OCI-LY7 (cell line): Measurements from ENCODE around the gene DCTN3. TPM values are rescaled to one million over a fixed set of nuclear protein-coding genes. Genes with fewer than 3 reads are reported as not detected.

ENCODE experiments used
- BruUV-seq: library from RNA; stranded (reverse); fragments of 400-500 nt; replicated peaks from 2 replicates; lab custom pipeline; 2021; lab: Mats Ljungman, UMichigan
- CTCF ChIA-PET: fragments of 300-600 bp; sonication (Branson Sonifier 250); formaldehyde crosslinking; loops from one replicate; lab custom pipeline; 2022; ENCODE audit warnings: antibody characterized with exemption; ENCODE audit not compliant: unreplicated experiment; lab: Charles Lee
- POLR2A ChIA-PET: fragments of 300-600 bp; sonication (Branson Sonifier 250); formaldehyde crosslinking; loops from one replicate; lab custom pipeline; 2022; ENCODE audit warnings: antibody characterized with exemption; lab: Charles Lee
- DNase-seq: peaks from one replicate; pipeline ENCODE4 v3.0.0-alpha.2; 2015; ENCODE audit warnings: low spot score
- H2AFZ ChIP-seq: fragments of 200-600 bp; sonication (generic), shearing (Covaris generic); 2 replicates; pipeline ENCODE4 v1.6.1; 2014; ENCODE audit warnings: mild to moderate bottlenecking, antibody characterized with exemption, low read length, moderate library complexity
- H3K27ac ChIP-seq: fragments of 200-600 bp; sonication (generic); 2 replicates; pipeline ENCODE4 v1.5.1; 2014; ENCODE audit warnings: mixed run types, low read depth, mild to moderate bottlenecking, moderate library complexity, low read length, inconsistent platforms; ENCODE audit not compliant: poor library complexity, severe bottlenecking
- H3K36me3 ChIP-seq: fragments of 200-600 bp; sonication (generic); 2 replicates; pipeline ENCODE4 v1.6.1; 2014; ENCODE audit warnings: mild to moderate bottlenecking, antibody characterized with exemption, low read length, moderate library complexity, mixed read lengths; ENCODE audit not compliant: insufficient read depth
- H3K4me1 ChIP-seq: fragments of 200-600 bp; sonication (generic); 2 replicates; pipeline ENCODE4 v1.5.1; 2014; ENCODE audit warnings: mild to moderate bottlenecking, low read length; ENCODE audit not compliant: insufficient read depth, poor library complexity, severe bottlenecking
- H3K4me2 ChIP-seq: fragments of 200-600 bp; sonication (generic); 2 replicates; pipeline ENCODE4 v1.6.1; 2014; ENCODE audit warnings: mild to moderate bottlenecking, low read length
- H3K4me3 ChIP-seq: fragments of 200-600 bp; sonication (generic); 2 replicates; pipeline ENCODE4 v1.5.1; 2014; ENCODE audit warnings: mild to moderate bottlenecking, low read depth, low read length; ENCODE audit not compliant: poor library complexity, severe bottlenecking
- H3K79me2 ChIP-seq: fragments of 200-600 bp; sonication (generic); 2 replicates; pipeline ENCODE4 v1.6.1; 2016; ENCODE audit warnings: low read depth, mild to moderate bottlenecking, low read length, moderate library complexity, mixed read lengths; ENCODE audit not compliant: insufficient read depth
- H3K9me2 ChIP-seq: fragments of 200-600 bp; sonication (generic); 2 replicates; pipeline ENCODE4 v1.6.1; 2016; ENCODE audit warnings: mild to moderate bottlenecking, low read length, mixed read lengths; ENCODE audit not compliant: insufficient read depth
- H3K9me3 ChIP-seq: fragments of 200-600 bp; sonication (generic); 2 replicates; pipeline ENCODE4 v1.6.1; 2014; ENCODE audit warnings: mild to moderate bottlenecking, mixed run types, low read length, mixed read lengths
- H4K20me1 ChIP-seq: fragments of 200-600 bp; sonication (generic); 2 replicates; pipeline ENCODE4 v1.6.1; 2014; ENCODE audit warnings: mild to moderate bottlenecking, antibody characterized with exemption, low read length, moderate library complexity, mixed read lengths; ENCODE audit not compliant: insufficient read depth
- EZH2phosphoT487 ChIP-seq: fragments of 200-600 bp; sonication (generic); IDR thresholded peaks from 2 replicates; pipeline ENCODE4 v1.6.1; 2018; ENCODE audit warnings: low read depth, borderline replicate concordance, mild to moderate bottlenecking, mixed run types, antibody characterized with exemption, low read length, moderate library complexity, mixed read lengths
- intact Hi-C: fragments of 100-400 bp; cut with micrococcal nuclease; formaldehyde crosslinking; loops from one replicate; pipeline ENCODE4 v1.10.0; 2022; ENCODE audit not compliant: unreplicated experiment
- total RNA-seq, 2 experiments: library from RNA; depleted of rRNA in 1 of 2; stranded (reverse); fragments of >200 nt in 1 of 2; shearing (Covaris generic) in 1 of 2; gene quantifications; 2 replicates each; pipeline ENCODE4 v1.2.3, GENCODE V29; 2014 to 2022
- TF ChIP-seq, protein P1 (sequence below): fragments of 200-600 bp; sonication (generic); conservative IDR thresholded peaks from 2 replicates; pipeline ENCODE4 v1.5.1; 2014; ENCODE audit warnings: mild to moderate bottlenecking, antibody characterized with exemption, low read length, moderate library complexity, mixed read lengths

Gene DCTN3
- total RNA-seq, 2 experiments from 2014 or later: 79.7 to 84.2 TPM

DNA sequence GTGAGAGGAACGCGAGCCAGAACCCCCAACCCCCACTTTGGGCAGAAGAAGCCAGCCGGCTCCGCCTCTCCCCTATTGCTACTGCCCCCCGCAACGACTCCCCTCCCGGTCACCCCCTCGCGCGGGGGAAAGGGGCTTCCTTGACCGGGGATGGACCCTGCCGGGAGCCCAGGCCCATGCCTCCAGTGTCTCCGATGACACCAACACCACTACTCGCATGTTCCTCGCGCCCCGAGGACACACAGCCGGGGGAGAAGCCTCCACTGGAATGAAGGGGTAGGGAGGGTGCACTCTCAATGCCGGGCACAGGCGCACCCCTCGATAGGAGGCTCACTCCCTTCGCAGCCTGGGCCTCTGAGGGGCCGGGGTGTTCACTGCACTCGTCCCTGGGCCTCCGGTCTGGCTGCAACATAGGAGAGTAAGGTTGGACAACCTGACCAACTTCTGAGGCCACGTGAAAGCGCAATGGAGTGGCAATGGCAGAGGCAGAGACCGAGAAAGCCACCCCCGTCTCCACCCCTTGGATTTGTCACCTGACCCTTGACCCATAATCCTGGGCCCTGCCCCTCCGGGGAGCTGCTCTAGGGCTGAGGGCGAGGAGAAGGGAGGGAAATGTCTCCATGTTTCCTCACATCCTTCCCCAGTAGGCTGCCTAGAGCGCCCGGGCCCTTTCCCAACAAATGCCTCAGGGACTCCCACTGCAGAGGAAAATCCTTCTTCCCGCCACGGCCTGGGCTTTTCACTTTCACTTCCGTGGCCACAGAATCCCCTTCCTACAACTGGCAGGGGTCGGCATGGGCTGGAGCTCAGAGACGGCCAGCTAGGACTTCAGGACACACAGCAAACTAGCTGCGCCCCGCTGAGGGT is 29.7 kb downstream of the DCTN3 start:
- Histone ChIP-seq H3K27ac (no peak overlapping the region), H4K20me1 (no peaks in the 10 kb centered on the region; the same call in 1 of the 2 replicates), H3K4me1 (no peaks in the 10 kb centered on the region), H3K36me3 (no peaks in the 10 kb centered on the region), H3K79me2 (no peaks in the 10 kb centered on the region), H3K9me3 (no peaks in the 10 kb centered on the region), H3K4me3 (no peak overlapping the region), H3K9me2 (no peaks in the 10 kb centered on the region), H2AFZ (no peak overlapping the region), H3K4me2 (no peak overlapping the region)
- ChIA-PET CTCF (no interaction called here), POLR2A (no interaction called here)
- intact Hi-C loops: no loop called here
- no peak for DNase-seq
- TF ChIP-seq, protein P1, sequence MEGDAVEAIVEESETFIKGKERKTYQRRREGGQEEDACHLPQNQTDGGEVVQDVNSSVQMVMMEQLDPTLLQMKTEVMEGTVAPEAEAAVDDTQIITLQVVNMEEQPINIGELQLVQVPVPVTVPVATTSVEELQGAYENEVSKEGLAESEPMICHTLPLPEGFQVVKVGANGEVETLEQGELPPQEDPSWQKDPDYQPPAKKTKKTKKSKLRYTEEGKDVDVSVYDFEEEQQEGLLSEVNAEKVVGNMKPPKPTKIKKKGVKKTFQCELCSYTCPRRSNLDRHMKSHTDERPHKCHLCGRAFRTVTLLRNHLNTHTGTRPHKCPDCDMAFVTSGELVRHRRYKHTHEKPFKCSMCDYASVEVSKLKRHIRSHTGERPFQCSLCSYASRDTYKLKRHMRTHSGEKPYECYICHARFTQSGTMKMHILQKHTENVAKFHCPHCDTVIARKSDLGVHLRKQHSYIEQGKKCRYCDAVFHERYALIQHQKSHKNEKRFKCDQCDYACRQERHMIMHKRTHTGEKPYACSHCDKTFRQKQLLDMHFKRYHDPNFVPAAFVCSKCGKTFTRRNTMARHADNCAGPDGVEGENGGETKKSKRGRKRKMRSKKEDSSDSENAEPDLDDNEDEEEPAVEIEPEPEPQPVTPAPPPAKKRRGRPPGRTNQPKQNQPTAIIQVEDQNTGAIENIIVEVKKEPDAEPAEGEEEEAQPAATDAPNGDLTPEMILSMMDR: no peak
- no peak for TF ChIP-seq EZH2phosphoT487
- no TSS peak for BruUV-seq

DNA sequence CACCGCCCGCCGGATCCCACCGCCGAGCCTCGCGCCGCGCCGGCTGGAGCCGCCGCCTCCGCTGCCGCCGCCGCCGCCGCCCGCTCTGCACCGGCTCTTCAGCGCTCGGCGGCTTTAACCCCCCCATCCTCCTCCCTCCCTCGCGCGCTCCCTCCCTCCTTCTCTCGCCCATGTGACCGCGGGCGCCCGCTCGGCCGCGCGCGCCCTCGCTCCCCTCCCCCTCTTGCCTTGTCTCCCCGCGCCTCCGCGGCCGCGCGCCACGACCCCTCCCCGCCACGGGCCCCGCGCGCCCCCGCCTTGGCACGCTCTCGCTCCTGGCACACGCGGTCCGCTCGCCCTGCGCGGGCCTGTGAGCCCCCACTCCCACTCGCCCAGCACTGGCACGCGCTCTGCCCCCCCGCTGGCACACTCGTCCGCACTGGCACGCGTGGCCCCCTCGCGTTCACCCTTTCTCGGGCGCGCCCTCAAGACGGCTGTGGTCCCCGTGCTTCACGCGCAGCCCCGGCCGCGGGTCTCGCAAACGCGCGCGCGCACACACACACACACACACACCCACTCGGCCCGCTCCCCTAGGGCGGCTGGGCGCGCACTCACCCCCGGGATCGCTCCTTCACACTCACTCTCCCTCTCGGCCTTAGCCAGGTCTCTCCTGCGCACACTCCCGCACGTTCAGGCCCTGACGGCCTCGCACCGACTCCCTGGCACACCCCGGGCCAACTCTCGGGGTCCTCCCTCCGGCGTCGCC is 30.5 kb downstream of the DCTN3 start, which contains the start of gene CNTFR:
CNTFR (minus strand) TSS at position 89 of the 745 bp plus-strand sequence. CDS start 20,743 bp downstream, outside the sequence.
- Histone ChIP-seq H3K36me3 (no peaks in the 10 kb centered on the region), H4K20me1 (no peaks in the 10 kb centered on the region; the same call in 1 of the 2 replicates), H2AFZ (no peak within 1 kb of the TSS), H3K4me1 (no peaks in the 10 kb centered on the region), H3K27ac (no peak within 1 kb of the TSS), H3K4me3 (no peak within 1 kb of the TSS), H3K9me3 (no peaks in the 10 kb centered on the region), H3K9me2 (no peaks in the 10 kb centered on the region), H3K79me2 (no peaks in the 10 kb centered on the region), H3K4me2 (no peak within 1 kb of the TSS)
- TF ChIP-seq, protein P1: no peak
- TF ChIP-seq EZH2phosphoT487: no peak
- no peak for DNase-seq
- CTCF ChIA-PET: no interaction called here
- POLR2A ChIA-PET: no interaction called here
- no TSS peak for BruUV-seq
- intact Hi-C loops: no loop called here
